WTC11 (cell line): Measurements from ENCODE around the gene LRMDA.

Source experiments
- ATF1 ChIP-seq: sonication (generic); formaldehyde crosslinking; IDR thresholded peaks from 2 replicates; pipeline ENCODE4 v1.8.1; 2023; ENCODE audit warnings: mild to moderate bottlenecking, moderate library complexity, missing genetic modification reagents
- CREM ChIP-seq: sonication (generic); formaldehyde crosslinking; IDR thresholded peaks from 2 replicates; pipeline ENCODE4 v1.8.1; 2022; ENCODE audit warnings: mild to moderate bottlenecking, missing genetic modification reagents, moderate library complexity
- CTCF ChIP-seq: fragments of 200-600 bp; IDR thresholded peaks from 2 replicates; pipeline ENCODE4 v1.8.0; 2022; ENCODE audit warnings: antibody characterized with exemption
- E2F1 ChIP-seq: sonication (generic); formaldehyde crosslinking; IDR thresholded peaks from 2 replicates; pipeline ENCODE4 v1.8.0; 2022; ENCODE audit warnings: mild to moderate bottlenecking, missing genetic modification reagents
- PRDM15 ChIP-seq: sonication (generic); formaldehyde crosslinking; IDR thresholded peaks from 2 replicates; pipeline ENCODE4 v1.8.0; 2022; ENCODE audit warnings: missing genetic modification reagents
- PREB ChIP-seq: sonication (generic); formaldehyde crosslinking; IDR thresholded peaks from 2 replicates; pipeline ENCODE4 v1.8.1; 2022; ENCODE audit warnings: mild to moderate bottlenecking, missing genetic modification reagents, moderate library complexity, borderline replicate concordance
- SP1 ChIP-seq: sonication (generic); formaldehyde crosslinking; conservative IDR thresholded peaks from 2 replicates; pipeline ENCODE4 v1.8.1; 2022; ENCODE audit warnings: missing genetic modification reagents
- ZSCAN18 ChIP-seq: fragments of 250-450 bp; sonication (Bioruptor Pico); IDR thresholded peaks from 2 replicates; pipeline ENCODE4 v2.1.2; 2022; ENCODE audit warnings: mild to moderate bottlenecking, moderate library complexity
- TF ChIP-seq, protein P1 (sequence below): sonication (generic); formaldehyde crosslinking; IDR thresholded peaks from 2 replicates; pipeline ENCODE4 v1.8.0; 2022; ENCODE audit warnings: mild to moderate bottlenecking, missing genetic modification reagents
- TF ChIP-seq, protein P2 (sequence below): sonication (generic); formaldehyde crosslinking; IDR thresholded peaks from 2 replicates; pipeline ENCODE4 v1.8.0; 2022; ENCODE audit warnings: mild to moderate bottlenecking, missing genetic modification reagents
- TF ChIP-seq, protein P3 (sequence below): fragments of 250-450 bp; sonication (Bioruptor Pico); IDR thresholded peaks from 2 replicates; pipeline ENCODE4 v1.8.0; 2021; ENCODE audit warnings: mild to moderate bottlenecking

DNA sequence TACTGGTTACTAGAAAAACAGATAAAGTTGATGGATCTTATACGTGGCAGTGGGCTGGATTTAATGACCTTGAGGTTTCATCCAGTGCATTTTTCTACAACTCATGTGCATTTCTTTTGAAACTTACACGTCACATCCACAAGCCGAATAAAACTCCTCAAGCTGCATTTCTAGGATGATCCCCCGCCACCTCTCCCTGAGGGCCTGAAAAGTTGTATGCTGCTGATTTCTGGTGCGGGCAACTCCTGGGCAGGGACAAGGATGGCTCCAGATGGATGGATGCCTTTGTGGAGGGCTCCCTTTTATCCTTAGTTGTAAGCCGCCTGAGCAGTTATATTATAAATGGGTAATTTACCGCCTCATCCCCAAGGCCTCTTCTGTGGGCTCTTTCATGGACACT, 1091.1 kb downstream of the LRMDA start:
- TF ChIP-seq, protein P1, sequence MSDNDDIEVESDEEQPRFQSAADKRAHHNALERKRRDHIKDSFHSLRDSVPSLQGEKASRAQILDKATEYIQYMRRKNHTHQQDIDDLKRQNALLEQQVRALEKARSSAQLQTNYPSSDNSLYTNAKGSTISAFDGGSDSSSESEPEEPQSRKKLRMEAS (CRISPR knock-in tag) = no peak
- TF ChIP-seq CTCF (no peak), PREB (CRISPR knock-in tag) (no peak), CREM (CRISPR knock-in tag) (no peak), PRDM15 (no peak), ZSCAN18 (CRISPR knock-in tag) (no peak), ATF1 (CRISPR knock-in tag) (no peak), SP1 (CRISPR knock-in tag) (no peak), E2F1 (CRISPR knock-in tag) (no peak)
- TF ChIP-seq, protein P2, sequence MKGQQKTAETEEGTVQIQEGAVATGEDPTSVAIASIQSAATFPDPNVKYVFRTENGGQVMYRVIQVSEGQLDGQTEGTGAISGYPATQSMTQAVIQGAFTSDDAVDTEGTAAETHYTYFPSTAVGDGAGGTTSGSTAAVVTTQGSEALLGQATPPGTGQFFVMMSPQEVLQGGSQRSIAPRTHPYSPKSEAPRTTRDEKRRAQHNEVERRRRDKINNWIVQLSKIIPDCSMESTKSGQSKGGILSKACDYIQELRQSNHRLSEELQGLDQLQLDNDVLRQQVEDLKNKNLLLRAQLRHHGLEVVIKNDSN (CRISPR knock-in tag) = no peak
- TF ChIP-seq, protein P3, sequence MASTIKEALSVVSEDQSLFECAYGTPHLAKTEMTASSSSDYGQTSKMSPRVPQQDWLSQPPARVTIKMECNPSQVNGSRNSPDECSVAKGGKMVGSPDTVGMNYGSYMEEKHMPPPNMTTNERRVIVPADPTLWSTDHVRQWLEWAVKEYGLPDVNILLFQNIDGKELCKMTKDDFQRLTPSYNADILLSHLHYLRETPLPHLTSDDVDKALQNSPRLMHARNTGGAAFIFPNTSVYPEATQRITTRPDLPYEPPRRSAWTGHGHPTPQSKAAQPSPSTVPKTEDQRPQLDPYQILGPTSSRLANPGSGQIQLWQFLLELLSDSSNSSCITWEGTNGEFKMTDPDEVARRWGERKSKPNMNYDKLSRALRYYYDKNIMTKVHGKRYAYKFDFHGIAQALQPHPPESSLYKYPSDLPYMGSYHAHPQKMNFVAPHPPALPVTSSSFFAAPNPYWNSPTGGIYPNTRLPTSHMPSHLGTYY (CRISPR knock-in tag) = no peak
